COLO668 (cell line): ENCODE data around the gene EML5.

Experiments
- DNase-seq: peaks from one replicate; lab custom pipeline; 2025; ENCODE audit not compliant: unreplicated experiment; lab: John Stamatoyannopoulos, UW

EML5 gene

GRCh38 chr14:88727057-88727456, 65.7 kb downstream of the EML5 start:
- DNase-seq, result no peak

- DNase-seq, result no peak
Measured at GRCh38 chr14:88710709-88711108, 82.0 kb downstream of the EML5 start.

- DNase-seq, result no peak
Measured at GRCh38 chr14:88707088-88707487, 85.7 kb downstream of the EML5 start.

GRCh38 chr14:88706425-88706824, 86.3 kb downstream of the EML5 start:
- no peak for DNase-seq

- DNase-seq, result no peak
Measured at GRCh38 chr14:88698651-88699050, 94.1 kb downstream of the EML5 start.

- no peak for DNase-seq
Measured at GRCh38 chr14:88695870-88696269, 96.9 kb downstream of the EML5 start.

- DNase-seq, result no peak
Measured at GRCh38 chr14:88688386-88688785, 104.4 kb downstream of the EML5 start.

- no peak for DNase-seq
Measured at GRCh38 chr14:88683119-88683518, 109.6 kb downstream of the EML5 start.

- DNase-seq, result no peak
Measured at GRCh38 chr14:88682495-88683114, 110.1 kb downstream of the EML5 start.

GRCh38 chr14:88681755-88682494, 110.8 kb downstream of the EML5 start:
- DNase-seq, result no peak

- no peak for DNase-seq
Measured at GRCh38 chr14:88669346-88669745, 123.4 kb downstream of the EML5 start.

- DNase-seq, result no peak
Measured at GRCh38 chr14:88668448-88669116, 124.2 kb downstream of the EML5 start.

GRCh38 chr14:88667555-88668273, 125.0 kb downstream of the EML5 start:
- peak; percentile 54 for DNase-seq

- no peak for DNase-seq
Measured at GRCh38 chr14:88660056-88660455, 132.7 kb downstream of the EML5 start.

GRCh38 chr14:88639221-88639620, 153.5 kb downstream of the EML5 start:
- no peak for DNase-seq

GRCh38 chr14:88632512-88632911, 160.2 kb downstream of the EML5 start:
- DNase-seq, result no peak

GRCh38 chr14:88631091-88631490, 161.7 kb downstream of the EML5 start:
- DNase-seq, result no peak

GRCh38 chr14:88630565-88630964, 162.2 kb downstream of the EML5 start:
- DNase-seq, result no peak

- no peak for DNase-seq
Measured at GRCh38 chr14:88628462-88628861, 164.3 kb downstream of the EML5 start.

- no peak for DNase-seq
Measured at GRCh38 chr14:88628033-88628432, 164.7 kb downstream of the EML5 start.

- DNase-seq, result no peak
Measured at GRCh38 chr14:88625671-88626070, 167.1 kb downstream of the EML5 start.

- no peak for DNase-seq
Measured at GRCh38 chr14:88621100-88621499, 171.7 kb downstream of the EML5 start.
